Measurements from ENCODE around the gene CHST9. TPM values are rescaled to one million over a fixed set of nuclear protein-coding genes. Genes with fewer than 3 reads are reported as not detected.

The CHST9 gene
- total RNA-seq, 1 experiment from 2014 or later: 19.2 TPM

DNA sequence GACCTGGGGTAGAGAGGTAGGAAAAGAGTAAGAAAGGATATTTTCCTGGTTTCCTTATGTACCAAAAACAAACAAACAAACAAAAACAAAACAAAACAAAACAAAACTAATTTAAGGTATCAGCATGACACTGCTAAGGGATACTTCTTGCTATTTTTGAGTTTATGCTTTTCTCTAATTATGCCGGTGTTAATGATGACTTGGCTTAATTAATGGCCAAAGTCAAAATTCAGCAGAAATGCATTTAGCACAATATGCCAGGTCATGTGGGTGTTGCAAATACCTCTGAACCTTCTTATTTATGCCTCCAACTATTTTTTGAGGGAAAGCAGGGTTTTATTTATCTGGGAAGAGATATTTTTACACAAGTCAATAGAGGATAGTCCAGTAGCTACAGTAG lies 3.2 kb upstream of the CHST9 start:
- ChIA-PET POLR2A (no interaction called here), CTCF (no interaction called here)
- Mint-ChIP-seq H3K4me1 (peaks cover 18% of the 10 kb centered on the region), H3K27ac (no peak overlapping the region), H3K27me3 (ENCODE audit: low read depth) (peaks cover 3% of the 10 kb centered on the region; the same call in 1 of the 2 replicates), H3K36me3 (no peaks in the 10 kb centered on the region), H3K4me3 (no peak overlapping the region), H3K9me3 (peaks cover 5% of the 10 kb centered on the region; the same call in 1 of the 2 replicates)
- DNase-seq (ENCODE audit: low spot score) (no peak), ATAC-seq (no peak)
- TF ChIP-seq, protein P1, sequence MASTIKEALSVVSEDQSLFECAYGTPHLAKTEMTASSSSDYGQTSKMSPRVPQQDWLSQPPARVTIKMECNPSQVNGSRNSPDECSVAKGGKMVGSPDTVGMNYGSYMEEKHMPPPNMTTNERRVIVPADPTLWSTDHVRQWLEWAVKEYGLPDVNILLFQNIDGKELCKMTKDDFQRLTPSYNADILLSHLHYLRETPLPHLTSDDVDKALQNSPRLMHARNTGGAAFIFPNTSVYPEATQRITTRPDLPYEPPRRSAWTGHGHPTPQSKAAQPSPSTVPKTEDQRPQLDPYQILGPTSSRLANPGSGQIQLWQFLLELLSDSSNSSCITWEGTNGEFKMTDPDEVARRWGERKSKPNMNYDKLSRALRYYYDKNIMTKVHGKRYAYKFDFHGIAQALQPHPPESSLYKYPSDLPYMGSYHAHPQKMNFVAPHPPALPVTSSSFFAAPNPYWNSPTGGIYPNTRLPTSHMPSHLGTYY (CRISPR knock-in tag; IDR thresholded peaks at IDR 0.05): no peak
- no peak for TF ChIP-seq FOXK1 (CRISPR knock-in tag; IDR thresholded peaks at IDR 0.05)
- TF ChIP-seq NR2C2 (CRISPR knock-in tag; IDR thresholded peaks at IDR 0.05): no peak
- TF ChIP-seq, protein P2, sequence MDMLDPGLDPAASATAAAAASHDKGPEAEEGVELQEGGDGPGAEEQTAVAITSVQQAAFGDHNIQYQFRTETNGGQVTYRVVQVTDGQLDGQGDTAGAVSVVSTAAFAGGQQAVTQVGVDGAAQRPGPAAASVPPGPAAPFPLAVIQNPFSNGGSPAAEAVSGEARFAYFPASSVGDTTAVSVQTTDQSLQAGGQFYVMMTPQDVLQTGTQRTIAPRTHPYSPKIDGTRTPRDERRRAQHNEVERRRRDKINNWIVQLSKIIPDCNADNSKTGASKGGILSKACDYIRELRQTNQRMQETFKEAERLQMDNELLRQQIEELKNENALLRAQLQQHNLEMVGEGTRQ (CRISPR knock-in tag; IDR thresholded peaks at IDR 0.05): no peak
- TF ChIP-seq, protein P3, sequence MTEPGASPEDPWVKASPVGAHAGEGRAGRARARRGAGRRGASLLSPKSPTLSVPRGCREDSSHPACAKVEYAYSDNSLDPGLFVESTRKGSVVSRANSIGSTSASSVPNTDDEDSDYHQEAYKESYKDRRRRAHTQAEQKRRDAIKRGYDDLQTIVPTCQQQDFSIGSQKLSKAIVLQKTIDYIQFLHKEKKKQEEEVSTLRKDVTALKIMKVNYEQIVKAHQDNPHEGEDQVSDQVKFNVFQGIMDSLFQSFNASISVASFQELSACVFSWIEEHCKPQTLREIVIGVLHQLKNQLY (CRISPR knock-in tag; IDR thresholded peaks at IDR 0.05): no peak
- TF ChIP-seq, protein P4, sequence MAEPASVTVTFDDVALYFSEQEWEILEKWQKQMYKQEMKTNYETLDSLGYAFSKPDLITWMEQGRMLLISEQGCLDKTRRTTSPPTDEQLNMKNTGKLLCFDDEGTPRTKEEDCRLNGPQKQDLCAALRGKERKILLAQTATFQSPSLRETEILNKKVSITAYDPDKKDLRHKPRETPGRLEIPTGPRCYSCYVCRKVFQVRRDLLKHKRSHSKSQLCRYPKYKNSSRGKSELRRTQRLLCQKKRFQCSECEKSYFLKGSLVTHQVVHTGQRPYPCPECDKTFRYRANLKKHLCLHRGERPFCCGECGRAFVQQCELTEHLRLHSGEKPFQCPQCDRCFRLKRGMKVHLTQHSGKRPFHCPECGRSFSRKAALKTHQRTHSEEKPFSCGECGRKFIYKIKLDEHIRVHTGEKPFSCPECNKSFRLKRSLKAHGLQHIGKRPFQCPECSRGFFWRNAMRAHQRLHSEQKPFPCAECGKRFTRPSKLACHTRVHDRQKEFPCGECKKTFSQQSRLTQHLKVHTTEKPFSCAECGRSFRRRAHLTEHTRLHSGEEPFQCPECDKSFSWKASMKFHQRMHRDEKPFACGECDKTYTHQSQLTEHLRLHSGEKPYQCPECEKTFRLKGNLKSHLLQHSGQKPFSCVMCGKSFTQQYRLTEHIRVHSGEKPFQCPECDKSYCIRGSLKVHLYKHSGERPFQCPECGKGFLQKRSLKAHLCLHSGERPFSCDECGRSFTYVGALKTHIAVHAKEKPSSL (CRISPR knock-in tag; conservative IDR thresholded peaks at IDR 0.05): no peak
- TF ChIP-seq, protein P5, sequence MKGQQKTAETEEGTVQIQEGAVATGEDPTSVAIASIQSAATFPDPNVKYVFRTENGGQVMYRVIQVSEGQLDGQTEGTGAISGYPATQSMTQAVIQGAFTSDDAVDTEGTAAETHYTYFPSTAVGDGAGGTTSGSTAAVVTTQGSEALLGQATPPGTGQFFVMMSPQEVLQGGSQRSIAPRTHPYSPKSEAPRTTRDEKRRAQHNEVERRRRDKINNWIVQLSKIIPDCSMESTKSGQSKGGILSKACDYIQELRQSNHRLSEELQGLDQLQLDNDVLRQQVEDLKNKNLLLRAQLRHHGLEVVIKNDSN (CRISPR knock-in tag; IDR thresholded peaks at IDR 0.05): no peak
- TF ChIP-seq, protein P6, sequence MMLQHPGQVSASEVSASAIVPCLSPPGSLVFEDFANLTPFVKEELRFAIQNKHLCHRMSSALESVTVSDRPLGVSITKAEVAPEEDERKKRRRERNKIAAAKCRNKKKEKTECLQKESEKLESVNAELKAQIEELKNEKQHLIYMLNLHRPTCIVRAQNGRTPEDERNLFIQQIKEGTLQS (CRISPR knock-in tag; conservative IDR thresholded peaks at IDR 0.05): no peak

DNA sequence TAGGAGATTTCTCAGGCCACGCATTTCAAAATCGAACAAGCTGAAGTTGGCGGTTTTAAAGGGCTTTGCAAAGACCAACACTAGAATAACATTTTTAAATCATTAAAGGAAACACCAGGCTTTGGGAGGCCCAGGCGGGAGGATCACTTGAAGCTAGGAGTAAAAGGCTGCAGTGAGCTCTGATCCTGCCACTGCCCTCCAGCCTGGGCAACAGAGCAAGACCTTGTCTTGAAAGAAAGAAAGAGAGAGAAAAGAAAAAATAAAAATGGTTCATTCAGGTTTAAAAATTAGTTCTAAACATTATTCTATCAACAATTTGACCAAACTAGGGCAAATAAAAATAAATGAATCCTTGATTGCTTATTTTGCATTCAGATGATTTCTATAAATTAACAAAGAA lies 789 bp upstream of the CHST9 start:
- CTCF ChIA-PET: interaction anchor here (1.3 kb wide), 1 partner anchor 61 kb away, joined by 3 read pairs; no protein-coding TSS in a partner anchor

DNA sequence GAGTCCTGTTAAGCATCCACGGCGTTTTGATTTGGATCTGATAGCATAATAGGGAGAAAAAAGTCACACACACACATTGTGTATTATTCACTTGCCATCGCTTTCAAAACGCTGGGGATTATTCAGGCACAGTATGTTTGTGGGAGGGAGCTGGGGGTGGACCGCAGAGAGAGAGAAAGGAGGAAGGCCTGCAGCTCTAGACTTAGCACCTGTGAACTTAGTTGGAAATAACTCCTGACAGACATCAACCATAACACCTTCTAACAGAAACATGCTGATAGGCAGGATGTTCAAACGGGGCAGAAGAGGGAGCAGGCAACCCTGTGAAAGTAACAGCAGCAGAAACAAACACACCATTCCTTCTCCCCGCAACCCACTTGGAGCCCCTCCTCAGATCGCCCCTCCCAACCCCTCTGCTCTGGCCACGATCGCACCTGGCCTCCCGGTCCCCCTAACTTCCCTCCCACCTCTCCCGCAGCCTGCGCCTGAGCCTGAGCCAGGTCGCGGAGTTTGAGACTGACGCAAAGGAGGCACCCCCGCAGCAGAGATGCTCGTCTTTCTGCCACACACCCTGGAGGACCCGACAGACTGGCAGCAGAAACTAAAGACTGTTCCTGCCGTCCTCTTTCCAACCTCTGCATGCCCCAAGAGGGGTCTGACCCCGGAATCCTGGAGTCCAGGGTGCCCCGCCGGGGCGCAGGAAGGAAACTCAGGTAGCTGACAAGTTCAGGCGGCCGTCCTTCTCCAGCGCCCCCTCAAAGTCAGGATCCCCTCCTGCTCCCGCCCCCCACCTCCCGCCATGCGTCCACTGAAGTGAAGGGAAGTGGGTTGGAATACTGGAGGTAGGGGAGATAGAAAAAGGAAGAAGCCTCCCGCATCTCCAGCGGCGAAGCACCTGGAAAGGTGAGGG lies 738 bp downstream of the CHST9 start:
- ATAC-seq: peak; percentile 73
- Mint-ChIP-seq H3K36me3 (no peaks in the 10 kb centered on the region), H3K4me3 (peak overlapping the region; percentile 83), H3K27me3 (ENCODE audit: low read depth) (peaks cover 3% of the 10 kb centered on the region; the same call in 1 of the 2 replicates), H3K9me3 (no peaks in the 10 kb centered on the region), H3K4me1 (peaks cover 42% of the 10 kb centered on the region), H3K27ac (peak overlapping the region; percentile 44; the same call in 1 of the 2 replicates)
- TF ChIP-seq, protein P7, sequence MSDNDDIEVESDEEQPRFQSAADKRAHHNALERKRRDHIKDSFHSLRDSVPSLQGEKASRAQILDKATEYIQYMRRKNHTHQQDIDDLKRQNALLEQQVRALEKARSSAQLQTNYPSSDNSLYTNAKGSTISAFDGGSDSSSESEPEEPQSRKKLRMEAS (CRISPR knock-in tag; IDR thresholded peaks at IDR 0.05): no peak
- TF ChIP-seq TCF7 (CRISPR knock-in tag; IDR thresholded peaks at IDR 0.05; ENCODE audit: low read depth) (no peak), ZNF138 (CRISPR knock-in tag; conservative IDR thresholded peaks at IDR 0.05) (no peak), NFE2L1 (CRISPR knock-in tag; IDR thresholded peaks at IDR 0.05) (no peak)
- TF ChIP-seq, protein P5 (CRISPR knock-in tag; IDR thresholded peaks at IDR 0.05): no peak
- peak; percentile 62 for DNase-seq (ENCODE audit: low spot score)
- ChIA-PET CTCF (interaction anchor here (1.0 to 1.1 kb wide), 2 partner anchors 43 to 54 kb away, joined by 3 read pairs; no protein-coding TSS in a partner anchor), POLR2A (interaction anchor here (1.0 kb wide), 1 partner anchor 47 kb away, joined by 3 read pairs; no protein-coding TSS in a partner anchor)

More for the DNA sequence above, 789 bp upstream of the CHST9 start:
- TF ChIP-seq JAZF1 (CRISPR knock-in tag; IDR thresholded peaks at IDR 0.05) (no peak), ZNF121 (CRISPR knock-in tag; IDR thresholded peaks at IDR 0.05) (peak; percentile 94)
- ATAC-seq: no peak
- Mint-ChIP-seq H3K4me1 (peaks cover 38% of the 10 kb centered on the region), H3K9me3 (no peaks in the 10 kb centered on the region), H3K27ac (no peak overlapping the region), H3K36me3 (no peaks in the 10 kb centered on the region), H3K4me3 (peak overlapping the region; percentile 84), H3K27me3 (ENCODE audit: low read depth) (peaks cover 3% of the 10 kb centered on the region; the same call in 1 of the 2 replicates)
- no peak for DNase-seq (ENCODE audit: low spot score)
- POLR2A ChIA-PET: no interaction called here

Data from WTC11 (cell line).